ENCODE results near the gene R3HCC1L.

R3HCC1L gene

GRCh38 chr10:98272656-98273055 lies 138.2 kb downstream of the R3HCC1L start:
- DNase-seq (ENCODE audit: extremely low read depth, insufficient read length) = no peak
- TF ChIP-seq CTCF (IDR thresholded peaks at IDR 0.05; ENCODE audit: insufficient read depth, low read length, poor library complexity, severe bottlenecking) = no peak
- Histone ChIP-seq H3K27me3 (replicated peaks; ENCODE audit: control insufficient read depth, insufficient read depth, low read length) (peaks cover 2% of the 10 kb centered on the region), H3K4me3 (replicated peaks; ENCODE audit: low read depth, low read length) (no peak overlapping the region), H3K36me3 (ENCODE audit: control insufficient read depth, insufficient read depth, low read length) (no peaks in the 10 kb centered on the region)

GRCh38 chr10:98273057-98273850 lies 138.8 kb downstream of the R3HCC1L start:
- no peak overlapping the region for H3K4me3 ChIP-seq (replicated peaks; ENCODE audit: low read depth, low read length)
- DNase-seq (ENCODE audit: extremely low read depth, insufficient read length) = no peak
- TF ChIP-seq CTCF (IDR thresholded peaks at IDR 0.05; ENCODE audit: insufficient read depth, low read length, poor library complexity, severe bottlenecking) = no peak
- H3K36me3 ChIP-seq (ENCODE audit: control insufficient read depth, insufficient read depth, low read length) = no peaks in the 10 kb centered on the region
- peaks cover 2% of the 10 kb centered on the region for H3K27me3 ChIP-seq (replicated peaks; ENCODE audit: control insufficient read depth, insufficient read depth, low read length)

GRCh38 chr10:98274562-98274961 lies 140.1 kb downstream of the R3HCC1L start:
- no peaks in the 10 kb centered on the region for H3K36me3 ChIP-seq (ENCODE audit: control insufficient read depth, insufficient read depth, low read length)
- no peak for TF ChIP-seq CTCF (IDR thresholded peaks at IDR 0.05; ENCODE audit: insufficient read depth, low read length, poor library complexity, severe bottlenecking)
- no peak for DNase-seq (ENCODE audit: extremely low read depth, insufficient read length)

GRCh38 chr10:98276311-98276710 lies 141.9 kb downstream of the R3HCC1L start:
- no peak for DNase-seq (ENCODE audit: extremely low read depth, insufficient read length)
- H3K36me3 ChIP-seq (ENCODE audit: control insufficient read depth, insufficient read depth, low read length) = no peaks in the 10 kb centered on the region
- no peak for TF ChIP-seq CTCF (IDR thresholded peaks at IDR 0.05; ENCODE audit: insufficient read depth, low read length, poor library complexity, severe bottlenecking)
- H3K4me3 ChIP-seq (replicated peaks; ENCODE audit: low read depth, low read length) = no peak overlapping the region
- H3K27me3 ChIP-seq (replicated peaks; ENCODE audit: control insufficient read depth, insufficient read depth, low read length) = peaks cover 2% of the 10 kb centered on the region

More at GRCh38 chr10:98274562-98274961, 140.1 kb downstream of the R3HCC1L start:
- Histone ChIP-seq H3K4me3 (replicated peaks; ENCODE audit: low read depth, low read length) (no peak overlapping the region), H3K27me3 (replicated peaks; ENCODE audit: control insufficient read depth, insufficient read depth, low read length) (peaks cover 2% of the 10 kb centered on the region)

- H3K4me3 ChIP-seq (replicated peaks; ENCODE audit: low read depth, low read length) = no peak overlapping the region
- TF ChIP-seq CTCF (IDR thresholded peaks at IDR 0.05; ENCODE audit: insufficient read depth, low read length, poor library complexity, severe bottlenecking) = no peak
- DNase-seq (ENCODE audit: extremely low read depth, insufficient read length) = no peak
- no peaks in the 10 kb centered on the region for H3K36me3 ChIP-seq (ENCODE audit: control insufficient read depth, insufficient read depth, low read length)
- peaks cover 1% of the 10 kb centered on the region for H3K27me3 ChIP-seq (replicated peaks; ENCODE audit: control insufficient read depth, insufficient read depth, low read length)
These were observed 151.0 kb downstream of the R3HCC1L start for GRCh38 chr10:98285416-98285815.
